MM.1S (cell line): ENCODE results near the gene UBE2J2.

Experiments used
- DNase-seq: peaks from one replicate; pipeline ENCODE4 v3.0.0-alpha.2; 2015
- H2AFZ ChIP-seq: fragments of 300-600 bp; sonication (generic); 2 replicates; pipeline ENCODE4 v1.6.0; 2016; ENCODE audit warnings: antibody characterized with exemption, low read length
- H3F3A ChIP-seq: fragments of 300-600 bp; sonication (generic); 2 replicates; pipeline ENCODE4 v1.6.1; 2016; ENCODE audit warnings: mild to moderate bottlenecking, antibody characterized with exemption, low read length, moderate library complexity, mixed read lengths; ENCODE audit not compliant: insufficient read depth
- H3K27ac ChIP-seq: fragments of 300-600 bp; sonication (generic); 2 replicates; pipeline ENCODE4 v1.5.1; 2016; ENCODE audit warnings: mild to moderate bottlenecking, low read length
- H3K27me3 ChIP-seq: fragments of 300-600 bp; sonication (generic); replicated peaks from 2 replicates; pipeline ENCODE4 v1.6.0; 2016; ENCODE audit warnings: low read length; ENCODE audit not compliant: insufficient read depth
- H3K36me3 ChIP-seq: fragments of 300-600 bp; sonication (generic); replicated peaks from 2 replicates; pipeline ENCODE4 v1.6.1; 2016; ENCODE audit warnings: mild to moderate bottlenecking, low read length, mixed read lengths; ENCODE audit not compliant: insufficient read depth
- H3K4me1 ChIP-seq: fragments of 300-600 bp; sonication (generic); 2 replicates; pipeline ENCODE4 v1.6.1; 2016; ENCODE audit warnings: low read length, mixed read lengths
- H3K4me2 ChIP-seq: fragments of 300-600 bp; sonication (generic); 2 replicates; pipeline ENCODE4 v1.6.0; 2016; ENCODE audit warnings: low read depth, low read length
- H3K4me3 ChIP-seq: fragments of 300-600 bp; sonication (generic); 2 replicates; pipeline ENCODE4 v1.5.1; 2016; ENCODE audit warnings: low read length, mixed read lengths
- H3K79me2 ChIP-seq: fragments of 300-600 bp; sonication (generic); 2 replicates; pipeline ENCODE4 v1.6.1; 2016; ENCODE audit warnings: mixed run types, low read length, mixed read lengths
- H3K9ac ChIP-seq: fragments of 300-600 bp; sonication (generic); 2 replicates; pipeline ENCODE4 v1.6.1; 2016; ENCODE audit warnings: low read length, mixed read lengths
- H3K9me2 ChIP-seq: fragments of 300-600 bp; sonication (generic); replicated peaks from 2 replicates; pipeline ENCODE4 v1.6.1; 2016; ENCODE audit warnings: mild to moderate bottlenecking, low read length, mixed read lengths; ENCODE audit not compliant: insufficient read depth
- H3K9me3 ChIP-seq: fragments of 300-600 bp; sonication (generic); replicated peaks from 2 replicates; pipeline ENCODE4 v1.6.1; 2016; ENCODE audit warnings: mild to moderate bottlenecking, low read length, mixed read lengths; ENCODE audit not compliant: insufficient read depth
- H4K20me1 ChIP-seq: fragments of 300-600 bp; sonication (generic); 2 replicates; pipeline ENCODE4 v1.6.1; 2016; ENCODE audit warnings: mild to moderate bottlenecking, low read length, moderate library complexity, mixed read lengths; ENCODE audit not compliant: insufficient read depth
- CTCF ChIP-seq: fragments of 300-600 bp; sonication (generic); IDR thresholded peaks from 2 replicates; pipeline ENCODE4 v1.5.1; 2016; ENCODE audit warnings: antibody characterized with exemption, low read length, mixed read lengths
- EZH2 ChIP-seq: fragments of 300-600 bp; sonication (generic); optimal IDR thresholded peaks from 2 replicates; pipeline ENCODE3; 2017; ENCODE audit warnings: low read depth, mild to moderate bottlenecking, antibody characterized with exemption, low read length, mixed read lengths
- EZH2phosphoT487 ChIP-seq: fragments of 300-600 bp; sonication (generic); IDR thresholded peaks from 2 replicates; pipeline ENCODE4 v1.6.1; 2018; ENCODE audit warnings: antibody characterized with exemption, low read length

Gene UBE2J2

GRCh38 chr1:1221887-1222574 is 51.6 kb downstream of the UBE2J2 start:
- Histone ChIP-seq H4K20me1 (no peaks in the 10 kb centered on the region), H3K9me3 (no peaks in the 10 kb centered on the region), H3K79me2 (peaks cover 26% of the 10 kb centered on the region), H3K27me3 (no peaks in the 10 kb centered on the region), H3F3A (no peaks in the 10 kb centered on the region), H2AFZ (no peak overlapping the region), H3K4me2 (no peak overlapping the region), H3K36me3 (peaks cover 7% of the 10 kb centered on the region), H3K27ac (no peak overlapping the region), H3K9ac (no peak overlapping the region), H3K4me3 (no peak overlapping the region), H3K4me1 (no peaks in the 10 kb centered on the region), H3K9me2 (no peaks in the 10 kb centered on the region)
- no peak for DNase-seq
- TF ChIP-seq EZH2 (no peak), EZH2phosphoT487 (no peak), CTCF (no peak)

GRCh38 chr1:1220197-1220596 is 53.5 kb downstream of the UBE2J2 start:
- no peak for TF ChIP-seq EZH2
- no peak for TF ChIP-seq EZH2phosphoT487
- TF ChIP-seq CTCF, result no peak
- Histone ChIP-seq H3K27me3 (no peaks in the 10 kb centered on the region), H3K4me1 (no peaks in the 10 kb centered on the region), H3K4me3 (no peak overlapping the region), H3K9me2 (no peaks in the 10 kb centered on the region), H3K79me2 (peaks cover 8% of the 10 kb centered on the region), H3K27ac (no peak overlapping the region), H2AFZ (no peak overlapping the region), H3K9ac (no peak overlapping the region), H4K20me1 (no peaks in the 10 kb centered on the region), H3F3A (0 out of 2 replicates have a peak, but pooled peaks cover 2% of the 10 kb centered on the region), H3K4me2 (no peak overlapping the region), H3K9me3 (no peaks in the 10 kb centered on the region), H3K36me3 (peaks cover 7% of the 10 kb centered on the region)
- DNase-seq, result no peak

- DNase-seq, result no peak
- no peaks in the 10 kb centered on the region for H3K9me3 ChIP-seq
- no peaks in the 10 kb centered on the region for H3K27me3 ChIP-seq
- H3K27ac ChIP-seq, result no peak overlapping the region
- peaks cover 7% of the 10 kb centered on the region for H3K36me3 ChIP-seq
- 0 out of 2 replicates have a peak, but pooled peaks cover 2% of the 10 kb centered on the region for H3F3A ChIP-seq
- TF ChIP-seq EZH2, result no peak
- H3K4me3 ChIP-seq, result no peak overlapping the region
- H4K20me1 ChIP-seq, result no peaks in the 10 kb centered on the region
- H3K79me2 ChIP-seq, result no peaks in the 10 kb centered on the region
- no peaks in the 10 kb centered on the region for H3K4me1 ChIP-seq
- H3K4me2 ChIP-seq, result no peak overlapping the region
- H2AFZ ChIP-seq, result no peak overlapping the region
- no peaks in the 10 kb centered on the region for H3K9me2 ChIP-seq
- H3K9ac ChIP-seq, result no peak overlapping the region
Measured at GRCh38 chr1:1219341-1219740, 54.3 kb downstream of the UBE2J2 start.

GRCh38 chr1:1218524-1219200 is 55.0 kb downstream of the UBE2J2 start:
- Histone ChIP-seq H3K27me3 (no peaks in the 10 kb centered on the region; the same call in 1 of the 2 replicates), H3K4me1 (no peaks in the 10 kb centered on the region), H2AFZ (no peak overlapping the region), H3K4me3 (no peak overlapping the region), H3K36me3 (peaks cover 7% of the 10 kb centered on the region), H3K4me2 (no peak overlapping the region), H3K9ac (no peak overlapping the region), H3K79me2 (no peaks in the 10 kb centered on the region), H3F3A (0 out of 2 replicates have a peak, but pooled peaks cover 2% of the 10 kb centered on the region), H3K27ac (no peak overlapping the region), H3K9me2 (no peaks in the 10 kb centered on the region), H4K20me1 (no peaks in the 10 kb centered on the region), H3K9me3 (no peaks in the 10 kb centered on the region)
- TF ChIP-seq EZH2phosphoT487 (no peak), CTCF (no peak), EZH2 (no peak)
- no peak for DNase-seq
